H1 (cell line): ENCODE measurements around the gene ADH4. TPM values are rescaled to one million over a fixed set of nuclear protein-coding genes. Genes with fewer than 3 reads are reported as not detected.

ENCODE experiments used
- CTBP2 ChIP-seq: IDR thresholded peaks from 2 replicates; pipeline ENCODE4 v1.7.0; 2011; ENCODE audit warnings: borderline replicate concordance, mild to moderate bottlenecking, moderate library complexity, mixed read lengths, low read length; ENCODE audit not compliant: insufficient read depth, insufficient read length
- polyA plus RNA-seq, 7 experiments: library from polyadenylated mRNA; depleted of rRNA in 3 of 7; stranded (reverse) in 5 of 7; unstranded in 2 of 7; fragments of >200 nt in 5 of 7; fragments of 200-250 nt in 2 of 7; gene quantifications; 1 replicate in 5 of 7; 2 replicates in 1 of 7; 4 replicates in 1 of 7; pipeline versions ENCODE4 v1.2.1 to v1.2.3, GENCODE V29; 2011 to 2013; ENCODE audit warnings: missing spikeins in 2 of 7, mixed read lengths in 2 of 7
- total RNA-seq: library from RNA; stranded (reverse); fragmentation: NEBNext Ultra II Directional; extraction: Animal tissue kit (Norgen Biotek cat#: 25700); gene quantifications from 2 replicates; pipeline ENCODE4 v1.2.1, GENCODE V29; 2021

The ADH4 gene
- total and polyA plus RNA-seq, 2 of the 8 experiments (the other 6 are each of a cell fraction or from before 2014, with no cell fraction given): not detected

DNA sequence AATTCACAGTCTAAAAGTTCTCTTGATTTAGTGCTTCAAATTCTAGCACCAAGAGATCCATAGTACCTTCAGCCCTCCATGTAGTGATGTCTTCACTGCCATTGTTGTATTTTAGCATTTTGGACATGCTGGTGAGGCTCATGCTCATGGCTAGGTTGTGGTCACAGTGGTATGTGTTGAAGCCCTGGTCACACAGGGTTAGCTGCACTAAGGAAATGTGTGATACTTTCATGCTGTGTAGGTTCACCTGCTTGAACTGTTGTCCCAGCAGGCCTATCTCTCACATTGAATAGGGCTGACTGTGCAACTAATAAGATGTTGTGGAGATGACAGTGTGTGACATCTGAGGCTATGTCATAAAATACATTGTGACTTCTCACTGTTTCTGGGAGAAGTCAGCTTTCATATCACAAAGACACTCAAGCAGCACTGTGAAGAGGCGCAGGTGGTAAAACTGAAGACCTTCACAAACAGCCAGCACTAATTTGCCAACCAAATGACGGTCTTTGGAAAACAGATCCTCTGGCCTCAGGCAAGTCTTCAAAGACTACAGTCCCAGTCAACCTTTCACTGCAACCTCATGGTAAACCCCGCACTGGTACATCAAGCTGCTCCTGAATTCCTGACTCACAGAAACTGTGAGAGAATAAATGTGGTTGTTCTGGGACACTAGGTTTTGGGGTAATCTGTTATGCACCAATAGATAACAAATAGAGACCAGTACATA is 17.4 kb upstream of the ADH4 start (continued):
- no peak for TF ChIP-seq CTBP2
